Measurements from ENCODE around the gene LACRT.
"Not testable (repeated sequence)": the region's sequence is repeated elsewhere in the genome, so short reads cannot be mapped to it uniquely, and the experiment has no call there.

LACRT gene

GRCh38 chr12:54634795-54635194, at the start of gene LACRT:
Gene LACRT (minus strand): TSS chr12:54634895. CDS start chr12:54634841, 54 bp downstream.
- no peak for DNase-seq (ENCODE audit: low read depth, low spot score)

- no peak for DNase-seq (ENCODE audit: low read depth, low spot score)
These were observed 48.7 kb upstream of the LACRT start for GRCh38 chr12:54683398-54683797.

GRCh38 chr12:54682674-54683073, 48.0 kb upstream of the LACRT start:
- DNase-seq (ENCODE audit: low read depth, low spot score), result no peak

- no peak for DNase-seq (ENCODE audit: low read depth, low spot score)
These were observed 45.7 kb upstream of the LACRT start for GRCh38 chr12:54680374-54680773.

GRCh38 chr12:54678131-54678530, 43.4 kb upstream of the LACRT start:
- DNase-seq (ENCODE audit: low read depth, low spot score), result no peak

- DNase-seq (ENCODE audit: low read depth, low spot score), result no peak
These were observed 33.2 kb upstream of the LACRT start for GRCh38 chr12:54667945-54668344.

GRCh38 chr12:54666008-54666407, 31.3 kb upstream of the LACRT start:
- DNase-seq (ENCODE audit: low read depth, low spot score), result no peak

GRCh38 chr12:54665022-54665635, 30.4 kb upstream of the LACRT start:
- DNase-seq (ENCODE audit: low read depth, low spot score), result not testable (repeated sequence)

GRCh38 chr12:54663603-54664002, 28.9 kb upstream of the LACRT start:
- no peak for DNase-seq (ENCODE audit: low read depth, low spot score)

- DNase-seq (ENCODE audit: low read depth, low spot score), result no peak
These were observed 27.3 kb upstream of the LACRT start for GRCh38 chr12:54662026-54662425.

- DNase-seq (ENCODE audit: low read depth, low spot score), result no peak
These were observed 26.4 kb upstream of the LACRT start for GRCh38 chr12:54661048-54661447.

GRCh38 chr12:54660320-54660962, 25.7 kb upstream of the LACRT start:
- no peak for DNase-seq (ENCODE audit: low read depth, low spot score)

- DNase-seq (ENCODE audit: low read depth, low spot score), result peak; percentile 10
These were observed 23.9 kb upstream of the LACRT start for GRCh38 chr12:54658306-54659264.

GRCh38 chr12:54657105-54657607, 22.5 kb upstream of the LACRT start:
- no peak for DNase-seq (ENCODE audit: low read depth, low spot score)

- DNase-seq (ENCODE audit: low read depth, low spot score), result no peak
These were observed 20.2 kb upstream of the LACRT start for GRCh38 chr12:54654926-54655325.

- no peak for DNase-seq (ENCODE audit: low read depth, low spot score)
These were observed 18.3 kb upstream of the LACRT start for GRCh38 chr12:54653025-54653424.

GRCh38 chr12:54650889-54651288, 16.2 kb upstream of the LACRT start:
- no peak for DNase-seq (ENCODE audit: low read depth, low spot score)

- no peak for DNase-seq (ENCODE audit: low read depth, low spot score)
These were observed 15.7 kb upstream of the LACRT start for GRCh38 chr12:54650409-54650808.

- DNase-seq (ENCODE audit: low read depth, low spot score), result no peak
These were observed 15.1 kb upstream of the LACRT start for GRCh38 chr12:54649825-54650224.

- DNase-seq (ENCODE audit: low read depth, low spot score), result no peak
These were observed 13.6 kb upstream of the LACRT start, which contains the start of gene DCD for GRCh38 chr12:54648265-54648664. Gene DCD (minus strand): TSS chr12:54648365. CDS start chr12:54648303, 62 bp downstream.

GRCh38 chr12:54641554-54641953, 6.9 kb upstream of the LACRT start:
- DNase-seq (ENCODE audit: low read depth, low spot score), result no peak

- DNase-seq (ENCODE audit: low read depth, low spot score), result no peak
These were observed 6.4 kb upstream of the LACRT start for GRCh38 chr12:54641089-54641488.
